Panc1 (cell line): ENCODE data around the gene SYTL3. TPM values are rescaled to one million over a fixed set of nuclear protein-coding genes. Genes with fewer than 3 reads are reported as not detected.

Experiments
- ATAC-seq: fragments of 200-7000 bp; cut with Tn5 transposase; 2 replicates; pipeline ENCODE4 v1.9.1; 2020; ENCODE audit warnings: mild to moderate bottlenecking, moderate library complexity
- Bru-seq: library from RNA; stranded (reverse); fragments of 400-500 nt; gene quantifications from one replicate; lab custom pipeline; 2021; lab: Mats Ljungman, UMichigan
- BruChase-seq, 2 experiments: library from RNA; stranded (reverse); fragments of 400-500 nt; gene quantifications; one replicate each; lab custom pipeline; 2021; lab: Mats Ljungman, UMichigan
- BruUV-seq: library from RNA; stranded (reverse); fragments of 400-500 nt; replicated peaks from 2 replicates; lab custom pipeline; 2021; lab: Mats Ljungman, UMichigan
- CTCF ChIA-PET: fragments of 300-600 bp; sonication (Branson Sonifier 250); formaldehyde crosslinking; loops from one replicate; lab custom pipeline; 2022; ENCODE audit warnings: antibody characterized with exemption; lab: Charles Lee
- POLR2A ChIA-PET: fragments of 300-600 bp; sonication (Branson Sonifier 250); formaldehyde crosslinking; loops from one replicate; lab custom pipeline; 2022; ENCODE audit warnings: antibody characterized with exemption; lab: Charles Lee
- DNase-seq: peaks from one replicate; pipeline ENCODE4 v3.0.0-alpha.2; 2010; ENCODE audit warnings: low read depth, low spot score
- H3K27ac ChIP-seq: 2 replicates; pipeline ENCODE4 v1.5.1; 2011; ENCODE audit warnings: mild to moderate bottlenecking, low read length, inconsistent platforms
- H3K27me3 ChIP-seq: fragments of 200-500 bp; sonication (Bioruptor generic); 2 replicates; pipeline ENCODE4 v1.6.0; 2014; ENCODE audit warnings: low read length, inconsistent platforms; ENCODE audit not compliant: control insufficient read depth, insufficient read depth
- H3K36me3 ChIP-seq: fragments of 200-500 bp; sonication (Bioruptor generic); 2 replicates; pipeline ENCODE4 v1.5.1; 2014; ENCODE audit warnings: inconsistent platforms, mild to moderate bottlenecking, low read length, moderate library complexity; ENCODE audit not compliant: control insufficient read depth, insufficient read depth
- H3K4me1 ChIP-seq: 2 replicates; pipeline ENCODE4 v1.5.1; 2011; ENCODE audit warnings: inconsistent platforms, mild to moderate bottlenecking, low read length, moderate library complexity; ENCODE audit not compliant: control insufficient read depth, insufficient read depth
- H3K4me3 ChIP-seq, 2 experiments: 2 replicates each; pipeline ENCODE4 v1.5.1; 2011 to 2012; ENCODE audit warnings: low read depth in 2 of 2, low read length in 2 of 2, mild to moderate bottlenecking in 2 of 2, inconsistent platforms in 1 of 2, moderate library complexity in 1 of 2
- H3K9me3 ChIP-seq: fragments of 200-500 bp; sonication (Bioruptor generic); 2 replicates; pipeline ENCODE4 v1.5.1; 2014; ENCODE audit warnings: low read depth, mild to moderate bottlenecking, inconsistent platforms, low read length, moderate library complexity; ENCODE audit not compliant: control insufficient read depth, insufficient read depth
- CTCF ChIP-seq: fragments of 450-650 bp; IDR thresholded peaks from 2 replicates; pipeline ENCODE4 v1.5.1; 2017; ENCODE audit warnings: mild to moderate bottlenecking
- POLR2AphosphoS5 ChIP-seq: IDR thresholded peaks from 2 replicates; pipeline ENCODE4 v1.6.1; 2012; ENCODE audit warnings: mild to moderate bottlenecking, low read depth, low read length, moderate library complexity
- REST ChIP-seq, 2 experiments: IDR thresholded peaks; 2 replicates each; pipeline ENCODE4 v1.6.1; 2011 to 2012; ENCODE audit warnings: low read depth in 2 of 2, control low read depth in 1 of 2, low read length in 1 of 2, mild to moderate bottlenecking in 1 of 2, moderate library complexity in 1 of 2; ENCODE audit not compliant: insufficient read depth in 1 of 2
- SIN3A ChIP-seq: IDR thresholded peaks from 2 replicates; pipeline ENCODE4 v1.6.1; 2012; ENCODE audit warnings: low read depth, mild to moderate bottlenecking, low read length, moderate library complexity, borderline replicate concordance; ENCODE audit not compliant: insufficient read depth
- TCF7L2 ChIP-seq: IDR thresholded peaks from 2 replicates; pipeline ENCODE4 v1.6.1; 2011; ENCODE audit warnings: mild to moderate bottlenecking, low read depth, low read length, inconsistent platforms
- in situ Hi-C: cut with HindIII; loops from 2 replicates; pipeline ENCODE4 v1.10.0; 2016; ENCODE audit warnings: low sequenced_read_pairs, low pct_unique_long_range_greater_than_20kb
- intact Hi-C: fragments of 100-400 bp; cut with micrococcal nuclease; formaldehyde crosslinking; loops from one replicate; pipeline ENCODE4 v1.10.0; 2022; ENCODE audit not compliant: unreplicated experiment
- long read RNA-seq: library from polyadenylated mRNA; unstranded; transcript quantifications from one replicate; pipeline ENCODE4 v2.0.0, GENCODE V29; 2021; ENCODE audit not compliant: unreplicated experiment
- polyA plus RNA-seq: library from polyadenylated mRNA; unstranded; fragments of >200 nt; gene quantifications from one replicate; pipeline ENCODE4 v1.2.1, GENCODE V29; 2012; ENCODE audit warnings: missing spikeins; ENCODE audit not compliant: insufficient read length
- total RNA-seq: library from RNA; stranded (reverse); gene quantifications from one replicate; pipeline ENCODE4 v1.2.1, GENCODE V29; 2021; ENCODE audit not compliant: unreplicated experiment

SYTL3 gene
- 1.4 TPM for total RNA-seq
- polyA plus RNA-seq, result 0.64 TPM
- percentile 29 among the genes with signal in this experiment for Bru-seq, nascent RNA
- percentile 29 among the genes with signal in this experiment for BruChase-seq, experiment 1, labeled RNA remaining after a 2-hour chase
- BruChase-seq, experiment 2, labeled RNA remaining after a 6-hour chase, result percentile 27 among the genes with signal in this experiment
- long read RNA-seq, partial matches to known transcripts, result 0 of 2 reads
- long read RNA-seq, other reads (novel, unspliced or antisense), result 2 of 2 reads

GRCh38 chr6:158649289-158650143 lies at the start of gene SYTL3:
Gene SYTL3, plus strand, starts transcription at chr6:158650054. Its CDS starts 13,215 bp downstream, at chr6:158663269.
- intact Hi-C loops (no loop called here), in situ Hi-C loops (no loop called here)
- no TSS peak for BruUV-seq
- TF ChIP-seq CTCF, result no peak
- no peak for TF ChIP-seq POLR2AphosphoS5
- TF ChIP-seq SIN3A, result no peak
- TF ChIP-seq TCF7L2, result no peak
- TF ChIP-seq REST (IDR thresholded peaks at IDR 0.05; ENCODE audit: insufficient read depth in 1 of 2, low read depth in 2 of 2, low read length in 1 of 2), result no peak
- POLR2A ChIA-PET, result interaction anchor here (0.6 to 0.7 kb wide), 2 partner anchors 53 to 90 kb away, joined by 3 read pairs; no protein-coding TSS in a partner anchor
- ATAC-seq (peak; percentile 32; the same call in 1 of the 2 replicates), DNase-seq (no peak)
- Histone ChIP-seq H3K27me3 (no peaks in the 10 kb centered on the region), H3K36me3 (no peaks in the 10 kb centered on the region), H3K9me3 (no peaks in the 10 kb centered on the region), H3K4me1 (peaks cover 28% of the 10 kb centered on the region), H3K27ac (no peak within 1 kb of the TSS), H3K4me3 (no peak within 1 kb of the TSS)
- CTCF ChIA-PET, result no interaction called here

- CTCF ChIA-PET, result no interaction called here
- ATAC-seq (no peak), DNase-seq (no peak)
- no peaks in the 10 kb centered on the region for H3K9me3 ChIP-seq
- no peak overlapping the region for H3K4me3 ChIP-seq
- H3K27ac ChIP-seq, result no peak overlapping the region
- POLR2A ChIA-PET, result no interaction called here
- no peaks in the 10 kb centered on the region for H3K27me3 ChIP-seq
- intact Hi-C loops (no loop called here), in situ Hi-C loops (no loop called here)
- H3K4me1 ChIP-seq, result no peaks in the 10 kb centered on the region
- no TSS peak for BruUV-seq
- H3K36me3 ChIP-seq, result peaks cover 8% of the 10 kb centered on the region
- TF ChIP-seq REST (IDR thresholded peaks at IDR 0.05; ENCODE audit: insufficient read depth in 1 of 2, low read depth in 2 of 2, low read length in 1 of 2) (no peak), CTCF (no peak), SIN3A (no peak), POLR2AphosphoS5 (no peak), TCF7L2 (no peak)
Measured at GRCh38 chr6:158603261-158604047, 46.4 kb upstream of the SYTL3 start.
